GM06990 (cell line): ENCODE results near the gene ASAP2.

Source experiments
- DNase-seq: peaks from one replicate; pipeline ENCODE4 v3.0.0-alpha.2; 2011; ENCODE audit not compliant: insufficient read length; ENCODE audit errors: extremely low read depth
- H3K27me3 ChIP-seq: replicated peaks from 2 replicates; pipeline ENCODE4 v1.6.0; 2011; ENCODE audit warnings: low read length; ENCODE audit not compliant: control insufficient read depth, insufficient read depth
- H3K36me3 ChIP-seq: 2 replicates; pipeline ENCODE4 v1.5.1; 2011; ENCODE audit warnings: low read length; ENCODE audit not compliant: control insufficient read depth, insufficient read depth
- H3K4me3 ChIP-seq: replicated peaks from 2 replicates; pipeline ENCODE4 v1.5.1; 2011; ENCODE audit warnings: low read depth, mild to moderate bottlenecking, control low read depth, low read length
- TF ChIP-seq, protein P1 (sequence below): IDR thresholded peaks from 2 replicates; pipeline ENCODE4 v1.5.1; 2011; ENCODE audit warnings: low read length, control low read depth, mild to moderate bottlenecking, inconsistent platforms; ENCODE audit not compliant: insufficient read depth, poor library complexity, severe bottlenecking

Gene ASAP2

DNA sequence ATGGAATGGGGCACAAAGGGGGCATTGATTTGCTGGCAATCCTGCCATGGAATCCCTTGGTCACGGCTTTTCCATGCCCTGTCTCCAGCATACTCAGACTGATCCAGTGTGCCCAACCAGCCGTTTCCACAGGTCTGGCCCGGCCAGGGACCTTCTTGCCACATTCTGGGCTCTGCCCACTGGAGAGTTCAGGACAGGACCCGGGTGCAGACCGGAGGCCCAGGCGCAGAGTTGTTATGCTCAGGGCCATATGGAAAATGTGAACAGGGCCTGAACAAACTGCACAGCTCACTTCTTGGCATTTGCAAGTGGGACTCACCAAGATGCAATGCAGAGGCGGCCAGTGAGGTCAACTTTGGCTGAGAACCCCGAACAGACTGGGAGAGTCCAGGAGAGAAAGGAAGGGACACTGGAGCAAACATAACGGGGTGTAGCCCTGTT lies 15.6 kb upstream of the ASAP2 start:
- Histone ChIP-seq H3K27me3 (no peaks in the 10 kb centered on the region), H3K4me3 (no peak overlapping the region), H3K36me3 (no peaks in the 10 kb centered on the region)
- TF ChIP-seq, protein P1, sequence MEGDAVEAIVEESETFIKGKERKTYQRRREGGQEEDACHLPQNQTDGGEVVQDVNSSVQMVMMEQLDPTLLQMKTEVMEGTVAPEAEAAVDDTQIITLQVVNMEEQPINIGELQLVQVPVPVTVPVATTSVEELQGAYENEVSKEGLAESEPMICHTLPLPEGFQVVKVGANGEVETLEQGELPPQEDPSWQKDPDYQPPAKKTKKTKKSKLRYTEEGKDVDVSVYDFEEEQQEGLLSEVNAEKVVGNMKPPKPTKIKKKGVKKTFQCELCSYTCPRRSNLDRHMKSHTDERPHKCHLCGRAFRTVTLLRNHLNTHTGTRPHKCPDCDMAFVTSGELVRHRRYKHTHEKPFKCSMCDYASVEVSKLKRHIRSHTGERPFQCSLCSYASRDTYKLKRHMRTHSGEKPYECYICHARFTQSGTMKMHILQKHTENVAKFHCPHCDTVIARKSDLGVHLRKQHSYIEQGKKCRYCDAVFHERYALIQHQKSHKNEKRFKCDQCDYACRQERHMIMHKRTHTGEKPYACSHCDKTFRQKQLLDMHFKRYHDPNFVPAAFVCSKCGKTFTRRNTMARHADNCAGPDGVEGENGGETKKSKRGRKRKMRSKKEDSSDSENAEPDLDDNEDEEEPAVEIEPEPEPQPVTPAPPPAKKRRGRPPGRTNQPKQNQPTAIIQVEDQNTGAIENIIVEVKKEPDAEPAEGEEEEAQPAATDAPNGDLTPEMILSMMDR, result no peak
- DNase-seq, result no peak

GRCh38 chr2:9192712-9193111 lies 13.9 kb upstream of the ASAP2 start:
- DNase-seq, result no peak
- Histone ChIP-seq H3K4me3 (no peak overlapping the region), H3K36me3 (no peaks in the 10 kb centered on the region), H3K27me3 (no peaks in the 10 kb centered on the region)
- TF ChIP-seq, protein P1, result no peak

- H3K27me3 ChIP-seq, result no peaks in the 10 kb centered on the region
- TF ChIP-seq, protein P1, result no peak
- no peak overlapping the region for H3K4me3 ChIP-seq
- no peaks in the 10 kb centered on the region for H3K36me3 ChIP-seq
- no peak for DNase-seq
These were observed 12.3 kb upstream of the ASAP2 start for GRCh38 chr2:9194352-9194751.

DNA sequence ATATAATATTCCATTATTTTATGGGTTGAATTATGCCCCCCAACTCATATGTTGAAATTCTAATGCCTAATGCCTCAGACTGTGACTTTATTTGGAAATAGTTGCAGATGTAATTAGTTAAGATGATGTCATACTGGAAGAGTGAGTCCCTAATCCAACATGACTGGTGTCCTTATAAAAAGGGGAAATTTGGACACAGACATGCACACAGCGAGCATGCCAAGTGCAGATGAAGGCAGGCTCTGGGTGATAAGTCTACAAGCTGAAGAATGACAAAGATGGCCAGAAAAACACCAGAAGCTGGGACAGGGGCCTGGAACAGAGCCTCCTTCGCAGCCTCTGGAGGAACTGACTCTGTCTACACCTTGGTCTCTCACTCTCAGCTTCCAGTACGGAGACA lies 10.0 kb upstream of the ASAP2 start:
- H3K27me3 ChIP-seq, result no peaks in the 10 kb centered on the region
- TF ChIP-seq, protein P1, result no peak
- no peaks in the 10 kb centered on the region for H3K36me3 ChIP-seq
- no peak for DNase-seq
- H3K4me3 ChIP-seq, result no peak overlapping the region

DNA sequence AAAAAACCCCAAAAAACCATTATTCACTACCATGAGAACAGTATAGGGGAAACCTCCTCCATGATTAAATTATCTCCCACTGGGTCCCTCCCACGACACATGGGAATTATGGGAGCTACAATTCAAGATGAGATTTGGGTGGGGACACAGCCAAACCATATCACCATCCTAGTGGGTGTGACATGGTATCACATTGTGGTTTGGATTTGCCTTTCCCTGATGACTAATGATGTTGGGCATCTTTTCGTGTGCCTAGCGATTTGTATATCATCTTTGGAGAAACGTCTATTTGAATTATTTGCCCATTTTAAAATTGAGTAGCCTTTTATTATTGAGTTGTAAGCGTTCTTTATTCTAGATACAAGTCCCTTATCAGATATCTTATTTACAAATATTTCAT lies 8.7 kb upstream of the ASAP2 start:
- H3K36me3 ChIP-seq, result no peaks in the 10 kb centered on the region
- TF ChIP-seq, protein P1, result no peak
- no peak for DNase-seq

More for the DNA sequence above, 8.7 kb upstream of the ASAP2 start:
- Histone ChIP-seq H3K4me3 (no peak overlapping the region), H3K27me3 (no peaks in the 10 kb centered on the region)
